HEK293 (cell line): ENCODE results near the gene KCNE4.

Experiments
- CTCF ChIA-PET: fragments of 350-600 bp; formaldehyde crosslinking; extraction: SDS; loops from one replicate; lab custom pipeline; 2021; ENCODE audit warnings: antibody characterized with exemption; lab: Yijun Ruan, JAX
- POLR2A ChIA-PET: fragments of 300-600 bp; formaldehyde crosslinking; extraction: SDS; loops from one replicate; lab custom pipeline; 2020; ENCODE audit warnings: antibody characterized with exemption, inconsistent platforms; lab: Yijun Ruan, JAX
- H3K27ac ChIP-seq: fragments of 200-500 bp; sonication (Bioruptor generic); 2 replicates; pipeline ENCODE4 v1.5.1; 2014; ENCODE audit warnings: low read depth, low read length, control low read depth, inconsistent platforms; ENCODE audit errors: extremely low read depth
- H3K36me3 ChIP-seq, 2 experiments: fragments of 200-500 bp in 1 of 2; sonication (Bioruptor generic) in 1 of 2; 1 replicate in 1 of 2; 2 replicates in 1 of 2; pipeline ENCODE4 v1.5.1; 2014 to 2017; ENCODE audit warnings: inconsistent platforms in 2 of 2, low read length in 2 of 2; ENCODE audit not compliant: control insufficient read depth in 2 of 2, insufficient read depth in 1 of 2
- H3K4me1 ChIP-seq: fragments of 200-500 bp; sonication (Bioruptor generic); 2 replicates; pipeline ENCODE4 v1.5.1; 2014; ENCODE audit warnings: mild to moderate bottlenecking, low read length, inconsistent platforms; ENCODE audit not compliant: control insufficient read depth, insufficient read depth
- H3K4me3 ChIP-seq: 2 replicates; pipeline ENCODE4 v1.5.1; 2011; ENCODE audit warnings: low read depth, mild to moderate bottlenecking, control low read depth, low read length, moderate library complexity
- H3K9me3 ChIP-seq: fragments of 200-500 bp; sonication (Bioruptor generic); 2 replicates; pipeline ENCODE4 v1.5.1; 2014; ENCODE audit warnings: low read depth, low read length, inconsistent platforms; ENCODE audit not compliant: control insufficient read depth, insufficient read depth
- CTCF ChIP-seq: fragments of 450-650 bp; formaldehyde crosslinking; IDR thresholded peaks from 2 replicates; pipeline ENCODE4 v1.5.1; 2016; ENCODE audit warnings: missing biosample characterization, missing genetic modification characterization
- KLF10 ChIP-seq: fragments of 450-650 bp; IDR thresholded peaks from 2 replicates; pipeline ENCODE4 v1.5.1; 2018; ENCODE audit warnings: missing biosample characterization, mild to moderate bottlenecking, missing genetic modification characterization
- OVOL3 ChIP-seq: fragments of 450-650 bp; formaldehyde crosslinking; IDR thresholded peaks from 2 replicates; pipeline ENCODE4 v1.5.1; 2016; ENCODE audit warnings: missing biosample characterization, missing genetic modification characterization
- PRDM4 ChIP-seq: fragments of 450-650 bp; formaldehyde crosslinking; IDR thresholded peaks from 2 replicates; pipeline ENCODE4 v1.5.1; 2017; ENCODE audit warnings: missing biosample characterization, missing genetic modification characterization
- SCRT2 ChIP-seq: fragments of 450-650 bp; formaldehyde crosslinking; IDR thresholded peaks from 2 replicates; pipeline ENCODE4 v1.5.1; 2016; ENCODE audit warnings: missing biosample characterization, missing genetic modification characterization
- TRIM28 ChIP-seq: IDR thresholded peaks from 2 replicates; pipeline ENCODE4 v1.6.1; 2011; ENCODE audit warnings: low read length, control low read depth, borderline replicate concordance
- WT1 ChIP-seq: fragments of 450-650 bp; formaldehyde crosslinking; IDR thresholded peaks from 2 replicates; pipeline ENCODE4 v1.5.1; 2016; ENCODE audit warnings: missing biosample characterization, missing genetic modification characterization
- YY1 ChIP-seq: fragments of 450-650 bp; formaldehyde crosslinking; IDR thresholded peaks from 2 replicates; pipeline ENCODE4 v1.5.1; 2018; ENCODE audit warnings: missing biosample characterization, missing genetic modification characterization
- YY2 ChIP-seq: fragments of 450-650 bp; formaldehyde crosslinking; IDR thresholded peaks from 2 replicates; pipeline ENCODE4 v1.5.1; 2016; ENCODE audit warnings: missing biosample characterization, missing genetic modification characterization
- ZBTB21 ChIP-seq: fragments of 450-650 bp; formaldehyde crosslinking; IDR thresholded peaks from 2 replicates; pipeline ENCODE4 v1.5.1; 2017; ENCODE audit warnings: missing biosample characterization, missing genetic modification characterization
- ZIC2 ChIP-seq: fragments of 450-650 bp; formaldehyde crosslinking; IDR thresholded peaks from 2 replicates; pipeline ENCODE4 v1.5.1; 2016; ENCODE audit warnings: missing biosample characterization, missing genetic modification characterization
- ZNF10 ChIP-seq: fragments of 450-650 bp; formaldehyde crosslinking; IDR thresholded peaks from 2 replicates; pipeline ENCODE4 v1.5.1; 2017; ENCODE audit warnings: missing biosample characterization, missing genetic modification characterization
- ZNF133 ChIP-seq: fragments of 450-650 bp; formaldehyde crosslinking; IDR thresholded peaks from 2 replicates; pipeline ENCODE4 v1.5.1; 2016; ENCODE audit warnings: missing biosample characterization, missing genetic modification characterization
- ZNF2 ChIP-seq: fragments of 450-650 bp; formaldehyde crosslinking; IDR thresholded peaks from 2 replicates; pipeline ENCODE4 v1.5.1; 2016; ENCODE audit warnings: missing biosample characterization, missing genetic modification characterization
- ZNF23 ChIP-seq: fragments of 450-650 bp; formaldehyde crosslinking; IDR thresholded peaks from 2 replicates; pipeline ENCODE4 v1.5.1; 2016; ENCODE audit warnings: missing biosample characterization, missing genetic modification characterization, borderline replicate concordance
- ZNF302 ChIP-seq: fragments of 450-650 bp; formaldehyde crosslinking; IDR thresholded peaks from 2 replicates; pipeline ENCODE4 v1.5.1; 2016; ENCODE audit warnings: missing biosample characterization, missing genetic modification characterization, low read depth
- ZNF324 ChIP-seq: fragments of 450-650 bp; formaldehyde crosslinking; IDR thresholded peaks from 2 replicates; pipeline ENCODE4 v1.5.1; 2016; ENCODE audit warnings: missing biosample characterization, missing genetic modification characterization
- ZNF37A ChIP-seq: fragments of 450-650 bp; IDR thresholded peaks from 2 replicates; pipeline ENCODE4 v1.5.1; 2018; ENCODE audit warnings: missing biosample characterization, missing genetic modification characterization
- ZNF433 ChIP-seq: fragments of 450-650 bp; formaldehyde crosslinking; IDR thresholded peaks from 2 replicates; pipeline ENCODE4 v1.5.1; 2016; ENCODE audit warnings: missing biosample characterization, missing genetic modification characterization, low read depth
- ZNF48 ChIP-seq: fragments of 450-650 bp; formaldehyde crosslinking; IDR thresholded peaks from 2 replicates; pipeline ENCODE4 v1.5.1; 2016; ENCODE audit warnings: missing biosample characterization, missing genetic modification characterization
- ZNF544 ChIP-seq: fragments of 450-650 bp; formaldehyde crosslinking; IDR thresholded peaks from 2 replicates; pipeline ENCODE4 v1.5.0; 2017; ENCODE audit warnings: missing biosample characterization, missing genetic modification characterization
- ZNF624 ChIP-seq: fragments of 450-650 bp; formaldehyde crosslinking; IDR thresholded peaks from 2 replicates; pipeline ENCODE4 v1.5.1; 2017; ENCODE audit warnings: missing biosample characterization, missing genetic modification characterization
- ZNF654 ChIP-seq: fragments of 450-650 bp; formaldehyde crosslinking; IDR thresholded peaks from 2 replicates; pipeline ENCODE4 v1.5.1; 2016; ENCODE audit warnings: low read depth, missing biosample characterization, missing genetic modification characterization
- ZNF670 ChIP-seq: fragments of 450-650 bp; formaldehyde crosslinking; IDR thresholded peaks from 2 replicates; pipeline ENCODE4 v1.5.1; 2016; ENCODE audit warnings: missing biosample characterization, missing genetic modification characterization, low read depth
- ZNF76 ChIP-seq: fragments of 450-650 bp; formaldehyde crosslinking; IDR thresholded peaks from 2 replicates; pipeline ENCODE4; 2016; ENCODE audit warnings: low read depth, missing biosample characterization, missing genetic modification characterization, borderline replicate concordance
- TF ChIP-seq, protein P1 (sequence below): fragments of 450-650 bp; formaldehyde crosslinking; IDR thresholded peaks from 2 replicates; pipeline ENCODE4 v1.5.1; 2016; ENCODE audit warnings: missing biosample characterization, missing genetic modification characterization
- TF ChIP-seq, protein P2 (sequence below): fragments of 450-650 bp; formaldehyde crosslinking; conservative IDR thresholded peaks from 2 replicates; pipeline ENCODE4 v1.5.1; 2016; ENCODE audit warnings: low read depth, missing biosample characterization, missing genetic modification characterization

The KCNE4 gene

DNA sequence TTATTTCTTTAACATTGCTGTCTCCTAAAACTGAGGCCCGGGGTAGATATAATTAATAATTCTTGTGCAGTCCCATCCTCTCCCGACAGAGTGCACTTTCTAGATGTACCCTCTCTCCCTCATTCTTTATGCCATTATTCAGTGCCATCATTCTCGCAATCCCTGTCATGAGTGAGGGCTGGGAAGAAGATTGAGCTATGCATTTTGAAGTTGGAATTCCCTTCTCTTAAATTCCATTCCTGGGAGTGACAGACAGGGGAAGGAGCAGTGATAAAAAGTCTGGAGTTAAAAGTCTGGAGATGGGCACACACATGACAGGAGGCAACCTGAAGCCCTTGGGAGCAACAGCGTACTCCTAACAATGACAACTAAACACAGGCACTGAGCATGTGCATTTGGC lies 2.6 kb upstream of the KCNE4 start:
- no peaks in the 10 kb centered on the region for H3K36me3 ChIP-seq
- no peaks in the 10 kb centered on the region for H3K9me3 ChIP-seq
- H3K4me3 ChIP-seq: no peak overlapping the region
- CTCF ChIA-PET: no interaction called here
- H3K4me1 ChIP-seq: peaks cover 5% of the 10 kb centered on the region; the same call in 1 of the 2 replicates
- no peak for TF ChIP-seq YY2 (tag by site-specific recombination)
- TF ChIP-seq KLF10 (tag by site-specific recombination): no peak
- TF ChIP-seq WT1: no peak
- no peak for TF ChIP-seq ZNF76 (tag by site-specific recombination)
- TF ChIP-seq OVOL3 (tag by site-specific recombination): no peak
- no peak for TF ChIP-seq ZNF37A (tag by site-specific recombination)
- no peak for TF ChIP-seq ZNF48 (tag by site-specific recombination)
- no peak for TF ChIP-seq CTCF (tag by site-specific recombination)
- no peak for TF ChIP-seq ZNF544
- no peak for TF ChIP-seq PRDM4 (tag by site-specific recombination)
- no peak overlapping the region for H3K27ac ChIP-seq
- POLR2A ChIA-PET: no interaction called here

DNA sequence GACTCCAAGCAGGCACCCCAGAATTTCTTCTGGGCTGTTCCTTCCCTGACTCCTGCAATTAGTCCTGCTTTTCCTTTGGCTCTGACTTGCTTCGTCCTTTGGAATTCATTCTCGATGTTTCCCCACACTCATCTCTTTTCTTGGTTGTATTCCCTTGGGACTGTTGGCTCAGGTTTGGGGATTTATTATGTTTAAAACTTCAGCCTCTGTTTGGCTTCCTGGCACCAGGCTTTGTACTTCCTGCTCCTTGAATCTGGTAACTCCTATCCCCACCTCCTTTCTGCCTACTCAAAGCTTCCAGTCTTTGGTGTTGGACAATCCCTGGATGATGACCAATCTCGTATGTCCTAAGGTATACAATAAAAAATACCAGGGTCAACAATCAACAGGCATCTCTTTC lies 1.8 kb upstream of the KCNE4 start:
- CTCF ChIA-PET: interaction anchor here (1.0 kb wide), 1 partner anchor 12 kb away, joined by 3 read pairs; no protein-coding TSS in a partner anchor
- POLR2A ChIA-PET: no interaction called here
- no peak overlapping the region for H3K27ac ChIP-seq
- no peaks in the 10 kb centered on the region for H3K36me3 ChIP-seq
- no peak overlapping the region for H3K4me3 ChIP-seq
- TF ChIP-seq, protein P1, sequence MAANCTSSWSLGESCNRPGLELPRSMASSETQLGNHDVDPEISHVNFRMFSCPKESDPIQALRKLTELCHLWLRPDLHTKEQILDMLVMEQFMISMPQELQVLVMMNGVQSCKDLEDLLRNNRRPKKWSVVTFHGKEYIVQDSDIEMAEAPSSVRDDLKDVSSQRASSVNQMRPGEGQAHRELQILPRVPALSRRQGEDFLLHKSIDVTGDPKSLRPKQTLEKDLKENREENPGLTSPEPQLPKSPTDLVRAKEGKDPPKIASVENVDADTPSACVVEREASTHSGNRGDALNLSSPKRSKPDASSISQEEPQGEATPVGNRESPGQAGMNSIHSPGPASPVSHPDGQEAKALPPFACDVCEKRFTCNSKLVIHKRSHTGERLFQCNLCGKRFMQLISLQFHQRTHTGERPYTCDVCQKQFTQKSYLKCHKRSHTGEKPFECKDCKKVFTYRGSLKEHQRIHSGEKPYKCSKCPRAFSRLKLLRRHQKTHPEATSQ (tag by site-specific recombination): no peak
- no peak for TF ChIP-seq ZNF624
- TF ChIP-seq ZNF433 (tag by site-specific recombination): no peak
- no peak for TF ChIP-seq ZBTB21 (tag by site-specific recombination)
- no peak for TF ChIP-seq ZIC2
- no peak for TF ChIP-seq ZNF23 (tag by site-specific recombination)
- no peak for TF ChIP-seq ZNF133
- TF ChIP-seq ZNF10 (tag by site-specific recombination): no peak
- TF ChIP-seq TRIM28: no peak
- TF ChIP-seq, protein P2, sequence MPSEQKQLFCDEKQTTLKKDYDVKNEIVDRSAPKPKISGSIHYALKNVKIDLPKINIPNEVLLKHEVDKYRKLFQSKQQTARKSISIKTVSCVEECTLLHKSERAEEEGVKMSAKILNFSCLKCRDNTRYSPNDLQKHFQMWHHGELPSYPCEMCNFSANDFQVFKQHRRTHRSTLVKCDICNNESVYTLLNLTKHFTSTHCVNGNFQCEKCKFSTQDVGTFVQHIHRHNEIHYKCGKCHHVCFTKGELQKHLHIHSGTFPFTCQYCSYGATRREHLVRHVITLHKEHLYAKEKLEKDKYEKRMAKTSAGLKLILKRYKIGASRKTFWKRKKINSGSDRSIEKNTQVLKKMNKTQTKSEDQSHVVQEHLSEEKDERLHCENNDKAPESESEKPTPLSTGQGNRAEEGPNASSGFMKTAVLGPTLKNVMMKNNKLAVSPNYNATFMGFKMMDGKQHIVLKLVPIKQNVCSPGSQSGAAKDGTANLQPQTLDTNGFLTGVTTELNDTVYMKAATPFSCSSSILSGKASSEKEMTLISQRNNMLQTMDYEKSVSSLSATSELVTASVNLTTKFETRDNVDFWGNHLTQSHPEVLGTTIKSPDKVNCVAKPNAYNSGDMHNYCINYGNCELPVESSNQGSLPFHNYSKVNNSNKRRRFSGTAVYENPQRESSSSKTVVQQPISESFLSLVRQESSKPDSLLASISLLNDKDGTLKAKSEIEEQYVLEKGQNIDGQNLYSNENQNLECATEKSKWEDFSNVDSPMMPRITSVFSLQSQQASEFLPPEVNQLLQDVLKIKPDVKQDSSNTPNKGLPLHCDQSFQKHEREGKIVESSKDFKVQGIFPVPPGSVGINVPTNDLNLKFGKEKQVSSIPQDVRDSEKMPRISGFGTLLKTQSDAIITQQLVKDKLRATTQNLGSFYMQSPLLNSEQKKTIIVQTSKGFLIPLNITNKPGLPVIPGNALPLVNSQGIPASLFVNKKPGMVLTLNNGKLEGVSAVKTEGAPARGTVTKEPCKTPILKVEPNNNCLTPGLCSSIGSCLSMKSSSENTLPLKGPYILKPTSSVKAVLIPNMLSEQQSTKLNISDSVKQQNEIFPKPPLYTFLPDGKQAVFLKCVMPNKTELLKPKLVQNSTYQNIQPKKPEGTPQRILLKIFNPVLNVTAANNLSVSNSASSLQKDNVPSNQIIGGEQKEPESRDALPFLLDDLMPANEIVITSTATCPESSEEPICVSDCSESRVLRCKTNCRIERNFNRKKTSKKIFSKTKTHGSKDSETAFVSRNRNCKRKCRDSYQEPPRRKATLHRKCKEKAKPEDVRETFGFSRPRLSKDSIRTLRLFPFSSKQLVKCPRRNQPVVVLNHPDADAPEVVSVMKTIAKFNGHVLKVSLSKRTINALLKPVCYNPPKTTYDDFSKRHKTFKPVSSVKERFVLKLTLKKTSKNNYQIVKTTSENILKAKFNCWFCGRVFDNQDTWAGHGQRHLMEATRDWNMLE (tag by site-specific recombination): no peak
- TF ChIP-seq ZNF670 (tag by site-specific recombination): no peak
- TF ChIP-seq ZNF2 (tag by site-specific recombination): no peak
- no peak for TF ChIP-seq YY1
- no peak for TF ChIP-seq ZNF302 (tag by site-specific recombination)
- no peak for TF ChIP-seq SCRT2 (tag by site-specific recombination)
- no peak for TF ChIP-seq ZNF654 (tag by site-specific recombination)
- TF ChIP-seq KLF10 (tag by site-specific recombination): no peak
- TF ChIP-seq ZNF324 (tag by site-specific recombination): no peak
- H3K9me3 ChIP-seq: no peaks in the 10 kb centered on the region
- 0 out of 2 replicates have a peak, but pooled peaks cover 3% of the 10 kb centered on the region for H3K4me1 ChIP-seq
